ENCODE results near the gene WFDC5. TPM values are rescaled to one million over a fixed set of nuclear protein-coding genes. Genes with fewer than 3 reads are reported as not detected.

The WFDC5 gene
- total and polyA plus RNA-seq, 2 experiments from 2014 or later = not detected

DNA sequence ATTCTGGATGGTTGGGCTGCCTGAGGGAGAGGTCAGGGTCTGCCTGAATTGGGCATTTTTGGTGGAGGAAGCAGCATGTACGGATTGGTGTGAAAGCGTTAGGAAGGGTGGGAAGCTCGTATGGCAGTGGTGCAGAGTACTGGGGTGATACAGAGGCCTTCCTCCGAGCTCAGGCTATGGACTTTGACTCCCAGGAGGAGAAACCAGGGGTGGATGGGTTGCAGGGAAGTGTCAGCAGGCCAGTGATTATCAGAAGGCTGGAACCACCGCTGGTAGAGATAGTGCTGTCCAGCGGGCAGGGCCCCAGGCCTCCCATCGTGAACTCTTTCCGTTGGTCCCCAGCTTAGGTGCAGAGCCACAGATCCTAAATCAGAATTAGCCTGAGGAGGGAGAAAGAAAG is 5.3 kb downstream of the WFDC5 start:
- Histone ChIP-seq H4K20me1 (replicated peaks; ENCODE audit: insufficient read depth) (no peaks in the 10 kb centered on the region), H3K27ac (ENCODE audit: low read depth) (no peak overlapping the region), H3K4me3 (no peak overlapping the region), H3F3A (replicated peaks; ENCODE audit: low read depth) (no peaks in the 10 kb centered on the region), H3K27me3 (ENCODE audit: insufficient read depth) (no peaks in the 10 kb centered on the region), H3K4me2 (no peak overlapping the region), H2AFZ (no peak overlapping the region), H3K4me1 (ENCODE audit: insufficient read depth) (0 out of 2 replicates have a peak, but pooled peaks cover under 1% of the 10 kb centered on the region), H3K36me3 (ENCODE audit: insufficient read depth) (no peaks in the 10 kb centered on the region), H3K79me2 (replicated peaks; ENCODE audit: insufficient read depth) (no peaks in the 10 kb centered on the region), H3K9me2 (ENCODE audit: insufficient read depth) (no peaks in the 10 kb centered on the region)
- no peak for TF ChIP-seq ZNF331 (CRISPR knock-in tag; IDR thresholded peaks at IDR 0.05; ENCODE audit: low read depth)
- TF ChIP-seq CTCF (conservative IDR thresholded peaks at IDR 0.05; ENCODE audit: low read depth in 2 of 2) = no peak
- TF ChIP-seq STAT1 (IDR thresholded peaks at IDR 0.05; ENCODE audit: unreplicated experiment) = no peak
- TF ChIP-seq POLR2AphosphoS5 (IDR thresholded peaks at IDR 0.05; ENCODE audit: low read depth) = no peak
- TF ChIP-seq, protein P1, sequence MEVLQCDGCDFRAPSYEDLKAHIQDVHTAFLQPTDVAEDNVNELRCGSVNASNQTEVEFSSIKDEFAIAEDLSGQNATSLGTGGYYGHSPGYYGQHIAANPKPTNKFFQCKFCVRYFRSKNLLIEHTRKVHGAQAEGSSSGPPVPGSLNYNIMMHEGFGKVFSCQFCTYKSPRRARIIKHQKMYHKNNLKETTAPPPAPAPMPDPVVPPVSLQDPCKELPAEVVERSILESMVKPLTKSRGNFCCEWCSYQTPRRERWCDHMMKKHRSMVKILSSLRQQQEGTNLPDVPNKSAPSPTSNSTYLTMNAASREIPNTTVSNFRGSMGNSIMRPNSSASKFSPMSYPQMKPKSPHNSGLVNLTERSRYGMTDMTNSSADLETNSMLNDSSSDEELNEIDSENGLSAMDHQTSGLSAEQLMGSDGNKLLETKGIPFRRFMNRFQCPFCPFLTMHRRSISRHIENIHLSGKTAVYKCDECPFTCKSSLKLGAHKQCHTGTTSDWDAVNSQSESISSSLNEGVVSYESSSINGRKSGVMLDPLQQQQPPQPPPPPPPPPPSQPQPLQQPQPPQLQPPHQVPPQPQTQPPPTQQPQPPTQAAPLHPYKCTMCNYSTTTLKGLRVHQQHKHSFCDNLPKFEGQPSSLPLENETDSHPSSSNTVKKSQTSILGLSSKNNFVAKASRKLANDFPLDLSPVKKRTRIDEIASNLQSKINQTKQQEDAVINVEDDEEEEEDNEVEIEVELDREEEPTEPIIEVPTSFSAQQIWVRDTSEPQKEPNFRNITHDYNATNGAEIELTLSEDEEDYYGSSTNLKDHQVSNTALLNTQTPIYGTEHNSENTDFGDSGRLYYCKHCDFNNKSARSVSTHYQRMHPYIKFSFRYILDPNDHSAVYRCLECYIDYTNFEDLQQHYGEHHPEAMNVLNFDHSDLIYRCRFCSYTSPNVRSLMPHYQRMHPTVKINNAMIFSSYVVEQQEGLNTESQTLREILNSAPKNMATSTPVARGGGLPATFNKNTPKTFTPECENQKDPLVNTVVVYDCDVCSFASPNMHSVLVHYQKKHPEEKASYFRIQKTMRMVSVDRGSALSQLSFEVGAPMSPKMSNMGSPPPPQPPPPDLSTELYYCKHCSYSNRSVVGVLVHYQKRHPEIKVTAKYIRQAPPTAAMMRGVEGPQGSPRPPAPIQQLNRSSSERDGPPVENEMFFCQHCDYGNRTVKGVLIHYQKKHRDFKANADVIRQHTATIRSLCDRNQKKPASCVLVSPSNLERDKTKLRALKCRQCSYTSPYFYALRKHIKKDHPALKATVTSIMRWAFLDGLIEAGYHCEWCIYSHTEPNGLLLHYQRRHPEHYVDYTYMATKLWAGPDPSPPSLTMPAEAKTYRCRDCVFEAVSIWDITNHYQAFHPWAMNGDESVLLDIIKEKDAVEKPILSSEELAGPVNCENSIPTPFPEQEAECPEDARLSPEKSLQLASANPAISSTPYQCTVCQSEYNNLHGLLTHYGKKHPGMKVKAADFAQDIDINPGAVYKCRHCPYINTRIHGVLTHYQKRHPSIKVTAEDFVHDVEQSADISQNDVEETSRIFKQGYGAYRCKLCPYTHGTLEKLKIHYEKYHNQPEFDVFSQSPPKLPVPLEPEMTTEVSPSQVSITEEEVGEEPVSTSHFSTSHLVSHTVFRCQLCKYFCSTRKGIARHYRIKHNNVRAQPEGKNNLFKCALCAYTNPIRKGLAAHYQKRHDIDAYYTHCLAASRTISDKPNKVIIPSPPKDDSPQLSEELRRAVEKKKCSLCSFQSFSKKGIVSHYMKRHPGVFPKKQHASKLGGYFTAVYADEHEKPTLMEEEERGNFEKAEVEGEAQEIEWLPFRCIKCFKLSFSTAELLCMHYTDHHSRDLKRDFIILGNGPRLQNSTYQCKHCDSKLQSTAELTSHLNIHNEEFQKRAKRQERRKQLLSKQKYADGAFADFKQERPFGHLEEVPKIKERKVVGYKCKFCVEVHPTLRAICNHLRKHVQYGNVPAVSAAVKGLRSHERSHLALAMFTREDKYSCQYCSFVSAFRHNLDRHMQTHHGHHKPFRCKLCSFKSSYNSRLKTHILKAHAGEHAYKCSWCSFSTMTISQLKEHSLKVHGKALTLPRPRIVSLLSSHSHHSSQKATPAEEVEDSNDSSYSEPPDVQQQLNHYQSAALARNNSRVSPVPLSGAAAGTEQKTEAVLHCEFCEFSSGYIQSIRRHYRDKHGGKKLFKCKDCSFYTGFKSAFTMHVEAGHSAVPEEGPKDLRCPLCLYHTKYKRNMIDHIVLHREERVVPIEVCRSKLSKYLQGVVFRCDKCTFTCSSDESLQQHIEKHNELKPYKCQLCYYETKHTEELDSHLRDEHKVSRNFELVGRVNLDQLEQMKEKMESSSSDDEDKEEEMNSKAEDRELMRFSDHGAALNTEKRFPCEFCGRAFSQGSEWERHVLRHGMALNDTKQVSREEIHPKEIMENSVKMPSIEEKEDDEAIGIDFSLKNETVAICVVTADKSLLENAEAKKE (CRISPR knock-in tag; IDR thresholded peaks at IDR 0.05) = no peak
- TF ChIP-seq JUNB (IDR thresholded peaks at IDR 0.05; ENCODE audit: unreplicated experiment) = no peak
- TF ChIP-seq EZH2 (IDR thresholded peaks at IDR 0.05; ENCODE audit: low read depth, unreplicated experiment) = no peak
- no peak for TF ChIP-seq ZNF114 (CRISPR knock-in tag; IDR thresholded peaks at IDR 0.05)
- no peak for TF ChIP-seq NANOG (IDR thresholded peaks at IDR 0.05; ENCODE audit: borderline replicate concordance)
- TF ChIP-seq CREB1 (CRISPR knock-in tag; IDR thresholded peaks at IDR 0.05; ENCODE audit: low read depth) = no peak
- TF ChIP-seq, protein P2, sequence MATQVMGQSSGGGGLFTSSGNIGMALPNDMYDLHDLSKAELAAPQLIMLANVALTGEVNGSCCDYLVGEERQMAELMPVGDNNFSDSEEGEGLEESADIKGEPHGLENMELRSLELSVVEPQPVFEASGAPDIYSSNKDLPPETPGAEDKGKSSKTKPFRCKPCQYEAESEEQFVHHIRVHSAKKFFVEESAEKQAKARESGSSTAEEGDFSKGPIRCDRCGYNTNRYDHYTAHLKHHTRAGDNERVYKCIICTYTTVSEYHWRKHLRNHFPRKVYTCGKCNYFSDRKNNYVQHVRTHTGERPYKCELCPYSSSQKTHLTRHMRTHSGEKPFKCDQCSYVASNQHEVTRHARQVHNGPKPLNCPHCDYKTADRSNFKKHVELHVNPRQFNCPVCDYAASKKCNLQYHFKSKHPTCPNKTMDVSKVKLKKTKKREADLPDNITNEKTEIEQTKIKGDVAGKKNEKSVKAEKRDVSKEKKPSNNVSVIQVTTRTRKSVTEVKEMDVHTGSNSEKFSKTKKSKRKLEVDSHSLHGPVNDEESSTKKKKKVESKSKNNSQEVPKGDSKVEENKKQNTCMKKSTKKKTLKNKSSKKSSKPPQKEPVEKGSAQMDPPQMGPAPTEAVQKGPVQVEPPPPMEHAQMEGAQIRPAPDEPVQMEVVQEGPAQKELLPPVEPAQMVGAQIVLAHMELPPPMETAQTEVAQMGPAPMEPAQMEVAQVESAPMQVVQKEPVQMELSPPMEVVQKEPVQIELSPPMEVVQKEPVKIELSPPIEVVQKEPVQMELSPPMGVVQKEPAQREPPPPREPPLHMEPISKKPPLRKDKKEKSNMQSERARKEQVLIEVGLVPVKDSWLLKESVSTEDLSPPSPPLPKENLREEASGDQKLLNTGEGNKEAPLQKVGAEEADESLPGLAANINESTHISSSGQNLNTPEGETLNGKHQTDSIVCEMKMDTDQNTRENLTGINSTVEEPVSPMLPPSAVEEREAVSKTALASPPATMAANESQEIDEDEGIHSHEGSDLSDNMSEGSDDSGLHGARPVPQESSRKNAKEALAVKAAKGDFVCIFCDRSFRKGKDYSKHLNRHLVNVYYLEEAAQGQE (IDR thresholded peaks at IDR 0.05; ENCODE audit: unreplicated experiment) = no peak
- TF ChIP-seq, protein P3, sequence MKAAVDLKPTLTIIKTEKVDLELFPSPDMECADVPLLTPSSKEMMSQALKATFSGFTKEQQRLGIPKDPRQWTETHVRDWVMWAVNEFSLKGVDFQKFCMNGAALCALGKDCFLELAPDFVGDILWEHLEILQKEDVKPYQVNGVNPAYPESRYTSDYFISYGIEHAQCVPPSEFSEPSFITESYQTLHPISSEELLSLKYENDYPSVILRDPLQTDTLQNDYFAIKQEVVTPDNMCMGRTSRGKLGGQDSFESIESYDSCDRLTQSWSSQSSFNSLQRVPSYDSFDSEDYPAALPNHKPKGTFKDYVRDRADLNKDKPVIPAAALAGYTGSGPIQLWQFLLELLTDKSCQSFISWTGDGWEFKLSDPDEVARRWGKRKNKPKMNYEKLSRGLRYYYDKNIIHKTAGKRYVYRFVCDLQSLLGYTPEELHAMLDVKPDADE (IDR thresholded peaks at IDR 0.05) = no peak
- TF ChIP-seq EZH2phosphoT487 (IDR thresholded peaks at IDR 0.05; ENCODE audit: unreplicated experiment) = no peak
- H3K4me1 Mint-ChIP-seq = peaks cover 3% of the 10 kb centered on the region; the same call in 2 of the 3 replicates
- H3K27ac Mint-ChIP-seq = no peak overlapping the region
- no peaks in the 10 kb centered on the region for H3K36me3 Mint-ChIP-seq (ENCODE audit: low read depth)
- DNase-seq (ENCODE audit: low spot score) (no peak), ATAC-seq (no peak)
- peaks cover 8% of the 10 kb centered on the region for H3K27me3 Mint-ChIP-seq (ENCODE audit: insufficient read depth, low read depth, poor library complexity)
- no peak overlapping the region for H3K4me3 Mint-ChIP-seq
- H3K9me3 Mint-ChIP-seq = no peaks in the 10 kb centered on the region
